K562 (cell line): Measurements from ENCODE around the gene PTK7. TPM values are rescaled to one million over a fixed set of nuclear protein-coding genes. Genes with fewer than 3 reads are reported as not detected.

ENCODE experiments used
- ILF3 ChIP-seq: fragments of 450-650 bp; IDR thresholded peaks from 2 replicates; pipeline ENCODE4 v1.6.1; 2018; ENCODE audit warnings: antibody characterized with exemption, mild to moderate bottlenecking, moderate library complexity, borderline replicate concordance
- MEIS2 ChIP-seq: fragments of 450-650 bp; IDR thresholded peaks from 2 replicates; pipeline ENCODE4 v1.6.1; 2014; ENCODE audit warnings: mild to moderate bottlenecking; ENCODE audit not compliant: partially characterized antibody
- MGA ChIP-seq: fragments of 450-650 bp; IDR thresholded peaks from 2 replicates; pipeline ENCODE4 v1.6.1; 2016; ENCODE audit warnings: mild to moderate bottlenecking, moderate library complexity
- NR3C1 ChIP-seq: sonication (generic); formaldehyde crosslinking; IDR thresholded peaks from 2 replicates; pipeline ENCODE4 v1.8.1; 2022; ENCODE audit warnings: missing genetic modification reagents
- TARDBP ChIP-seq: fragments of 450-650 bp; IDR thresholded peaks from 2 replicates; pipeline ENCODE4 v1.6.1; 2016
- ZNF133 ChIP-seq: fragments of 250-450 bp; sonication (Bioruptor Pico); IDR thresholded peaks from 2 replicates; pipeline ENCODE4 v1.4.0; 2020; ENCODE audit warnings: mild to moderate bottlenecking
- polyA plus RNA-seq, 8 experiments: library from polyadenylated mRNA; depleted of rRNA in 4 of 8; stranded (reverse) in 5 of 8; unstranded in 3 of 8; fragments of >200 nt; fragmentation: Nextera tagmentation in 2 of 8; fragmentation: Illumina TruSeq in 1 of 8; extraction: Ambion mirVana in 2 of 8; extraction: Trizol in 1 of 8; gene quantifications; 2 replicates each; pipeline versions ENCODE4 v1.2.1 to v1.2.3, GENCODE V29; 2011 to 2014; ENCODE audit warnings: inconsistent platforms in 1 of 8, missing spikeins in 1 of 8
- total RNA-seq, 7 experiments: library from RNA; depleted of rRNA in 6 of 7; stranded (reverse); fragments of >200 nt in 6 of 7; fragmentation: Illumina TruSeq in 2 of 7; extraction: Trizol in 2 of 7; gene quantifications; 2 replicates each; pipeline versions ENCODE4 v1.2.1 to v1.2.3, GENCODE V29; 2011 to 2021; ENCODE audit warnings: low replicate concordance in 1 of 7
- TF ChIP-seq, protein P1 (sequence below), 3 experiments: fragments of 200-800 bp in 1 of 3; fragments of 250-450 bp in 1 of 3; fragments of 450-650 bp in 1 of 3; sonication (Bioruptor Pico) in 1 of 3; sonication (Bioruptor generic) in 1 of 3; formaldehyde crosslinking in 1 of 3; IDR thresholded peaks; 2 replicates each; pipeline versions ENCODE4 v1.6.1 to v1.8.0; 2016 to 2022; ENCODE audit warnings: mild to moderate bottlenecking in 2 of 3, missing genetic modification characterization in 2 of 3, missing compliant biosample characterization in 1 of 3, moderate library complexity in 1 of 3
- TF ChIP-seq, protein P2 (sequence below): fragments of 150-350 bp; conservative IDR thresholded peaks from 2 replicates; pipeline ENCODE4 v1.6.1; 2014; ENCODE audit warnings: low read length

PTK7 gene
- total and polyA plus RNA-seq, 9 of the 15 experiments (the other 6 are each of a cell fraction or from before 2014, with no cell fraction given), result 0.20 to 6.8 (median 4.2) TPM

DNA sequence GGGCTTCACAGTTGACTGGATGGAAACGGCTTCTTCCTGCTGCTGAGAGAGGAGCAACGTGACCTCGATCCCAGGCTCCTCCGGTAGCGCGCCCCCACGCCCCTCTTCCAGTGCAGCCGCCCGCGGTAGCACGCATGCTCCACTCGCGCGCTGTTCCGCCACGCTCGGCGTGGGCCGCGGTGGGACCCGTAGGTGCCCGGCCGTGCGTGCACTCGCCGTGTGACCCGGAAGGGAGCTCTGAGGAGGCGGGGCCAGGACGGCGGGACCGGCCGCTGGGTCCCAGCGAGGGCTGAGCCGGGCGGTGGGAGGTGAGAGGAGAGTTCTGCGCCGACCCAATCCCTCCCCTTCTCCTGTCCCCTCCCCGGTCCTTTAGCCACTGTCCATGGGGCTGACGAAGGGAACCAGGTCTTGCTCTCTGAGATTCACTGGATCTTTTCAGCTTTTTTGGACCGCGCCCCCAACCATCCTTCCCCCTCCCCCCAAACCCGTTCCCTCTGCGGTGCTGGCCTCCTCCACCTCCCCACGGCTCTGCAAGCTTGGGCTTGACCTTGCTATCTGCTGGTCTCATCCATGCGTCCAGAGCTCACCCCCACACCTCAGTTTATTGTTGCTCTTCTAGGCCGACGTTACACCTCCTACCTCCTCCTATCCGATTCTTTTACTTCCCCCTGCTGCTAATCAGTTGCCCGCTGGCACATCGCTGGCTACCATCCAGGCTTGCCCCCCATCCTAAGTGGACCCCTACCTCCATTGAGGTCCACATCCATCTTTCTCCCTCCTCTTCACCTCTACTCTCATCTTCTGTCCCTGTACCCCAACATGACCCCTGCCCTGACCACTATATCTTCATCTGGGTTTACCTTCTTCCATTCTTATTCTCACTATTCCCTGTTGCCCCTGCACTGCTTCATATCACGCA is 106.1 kb downstream of the PTK7 start, which contains the start of gene CUL9 (continued):
- TF ChIP-seq MGA (peak; percentile 86; the same call in 1 of the 2 replicates), MEIS2 (peak; percentile 25), TARDBP (peak; percentile 93), ILF3 (no peak), ZNF133 (no peak), NR3C1 (peak; percentile 80; the same call in 1 of the 2 replicates)
- TF ChIP-seq, protein P1, sequence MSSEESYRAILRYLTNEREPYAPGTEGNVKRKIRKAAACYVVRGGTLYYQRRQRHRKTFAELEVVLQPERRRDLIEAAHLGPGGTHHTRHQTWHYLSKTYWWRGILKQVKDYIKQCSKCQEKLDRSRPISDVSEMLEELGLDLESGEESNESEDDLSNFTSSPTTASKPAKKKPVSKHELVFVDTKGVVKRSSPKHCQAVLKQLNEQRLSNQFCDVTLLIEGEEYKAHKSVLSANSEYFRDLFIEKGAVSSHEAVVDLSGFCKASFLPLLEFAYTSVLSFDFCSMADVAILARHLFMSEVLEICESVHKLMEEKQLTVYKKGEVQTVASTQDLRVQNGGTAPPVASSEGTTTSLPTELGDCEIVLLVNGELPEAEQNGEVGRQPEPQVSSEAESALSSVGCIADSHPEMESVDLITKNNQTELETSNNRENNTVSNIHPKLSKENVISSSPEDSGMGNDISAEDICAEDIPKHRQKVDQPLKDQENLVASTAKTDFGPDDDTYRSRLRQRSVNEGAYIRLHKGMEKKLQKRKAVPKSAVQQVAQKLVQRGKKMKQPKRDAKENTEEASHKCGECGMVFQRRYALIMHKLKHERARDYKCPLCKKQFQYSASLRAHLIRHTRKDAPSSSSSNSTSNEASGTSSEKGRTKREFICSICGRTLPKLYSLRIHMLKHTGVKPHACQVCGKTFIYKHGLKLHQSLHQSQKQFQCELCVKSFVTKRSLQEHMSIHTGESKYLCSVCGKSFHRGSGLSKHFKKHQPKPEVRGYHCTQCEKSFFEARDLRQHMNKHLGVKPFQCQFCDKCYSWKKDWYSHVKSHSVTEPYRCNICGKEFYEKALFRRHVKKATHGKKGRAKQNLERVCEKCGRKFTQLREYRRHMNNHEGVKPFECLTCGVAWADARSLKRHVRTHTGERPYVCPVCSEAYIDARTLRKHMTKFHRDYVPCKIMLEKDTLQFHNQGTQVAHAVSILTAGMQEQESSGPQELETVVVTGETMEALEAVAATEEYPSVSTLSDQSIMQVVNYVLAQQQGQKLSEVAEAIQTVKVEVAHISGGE (CRISPR knock-in tag; IDR thresholded peaks at IDR 0.05), result peak in 1 of 3 experiments; percentile 82; a peak in 2 of 6 replicates
- TF ChIP-seq, protein P2, sequence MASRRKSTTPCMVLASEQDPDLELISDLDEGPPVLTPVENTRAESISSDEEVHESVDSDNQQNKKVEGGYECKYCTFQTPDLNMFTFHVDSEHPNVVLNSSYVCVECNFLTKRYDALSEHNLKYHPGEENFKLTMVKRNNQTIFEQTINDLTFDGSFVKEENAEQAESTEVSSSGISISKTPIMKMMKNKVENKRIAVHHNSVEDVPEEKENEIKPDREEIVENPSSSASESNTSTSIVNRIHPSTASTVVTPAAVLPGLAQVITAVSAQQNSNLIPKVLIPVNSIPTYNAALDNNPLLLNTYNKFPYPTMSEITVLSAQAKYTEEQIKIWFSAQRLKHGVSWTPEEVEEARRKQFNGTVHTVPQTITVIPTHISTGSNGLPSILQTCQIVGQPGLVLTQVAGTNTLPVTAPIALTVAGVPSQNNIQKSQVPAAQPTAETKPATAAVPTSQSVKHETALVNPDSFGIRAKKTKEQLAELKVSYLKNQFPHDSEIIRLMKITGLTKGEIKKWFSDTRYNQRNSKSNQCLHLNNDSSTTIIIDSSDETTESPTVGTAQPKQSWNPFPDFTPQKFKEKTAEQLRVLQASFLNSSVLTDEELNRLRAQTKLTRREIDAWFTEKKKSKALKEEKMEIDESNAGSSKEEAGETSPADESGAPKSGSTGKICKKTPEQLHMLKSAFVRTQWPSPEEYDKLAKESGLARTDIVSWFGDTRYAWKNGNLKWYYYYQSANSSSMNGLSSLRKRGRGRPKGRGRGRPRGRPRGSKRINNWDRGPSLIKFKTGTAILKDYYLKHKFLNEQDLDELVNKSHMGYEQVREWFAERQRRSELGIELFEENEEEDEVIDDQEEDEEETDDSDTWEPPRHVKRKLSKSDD, result no peak
